Measurements from ENCODE around the gene RPL5. TPM values are rescaled to one million over a fixed set of nuclear protein-coding genes. Genes with fewer than 3 reads are reported as not detected.

RPL5 gene
- polyA plus RNA-seq, 1 donor (not counting 4 experiments of a cell fraction or from before 2014, with no cell fraction given), result 2,236 TPM

- Histone ChIP-seq H3K4me3 (ENCODE audit: control insufficient read depth in 2 of 3, extremely low read depth in 1 of 3, insufficient read depth in 2 of 3, low read depth in 1 of 3, low read length in 3 of 3) (no peak overlapping the region), H3K4me2 (ENCODE audit: control insufficient read depth, extremely low read depth, insufficient read depth, low read depth, low read length) (no peak overlapping the region), H3K27me3 (ENCODE audit: control insufficient read depth, extremely low read depth, insufficient read depth, low read length) (no peaks in the 10 kb centered on the region), H4K20me1 (ENCODE audit: control insufficient read depth, extremely low read depth, insufficient read depth, low read length) (no peaks in the 10 kb centered on the region), H3K9me3 (ENCODE audit: control insufficient read depth, low read depth, low read length) (no peaks in the 10 kb centered on the region), H3K9me1 (ENCODE audit: control insufficient read depth, extremely low read depth, insufficient read depth, low read length) (no peaks in the 10 kb centered on the region), H2AFZ (ENCODE audit: control insufficient read depth, low read length) (no peak overlapping the region), H3K79me2 (ENCODE audit: control insufficient read depth, insufficient read depth, low read length) (no peaks in the 10 kb centered on the region), H3K27ac (ENCODE audit: control insufficient read depth, insufficient read depth, low read length) (no peak overlapping the region), H3K36me3 (ENCODE audit: control insufficient read depth in 2 of 2, extremely low read depth in 1 of 2, insufficient read depth in 2 of 2, low read length in 2 of 2) (no peaks in the 10 kb centered on the region), H3K9ac (ENCODE audit: control insufficient read depth, extremely low read depth, insufficient read depth, low read length) (no peak overlapping the region), H3K4me1 (ENCODE audit: control insufficient read depth, extremely low read depth, insufficient read depth, low read length) (peaks cover 4% of the 10 kb centered on the region)
- no peak for TF ChIP-seq EZH2 (IDR thresholded peaks at IDR 0.05; ENCODE audit: low read length)
- no peak for TF ChIP-seq CTCF (optimal IDR thresholded peaks at IDR 0.05 in 1 of 3, IDR thresholded peaks at IDR 0.05 in 1 of 3, conservative IDR thresholded peaks at IDR 0.05 in 1 of 3; ENCODE audit: extremely low read depth in 1 of 3, insufficient read depth in 2 of 3, low read length in 3 of 3)
- FAIRE-seq (no peak), DNase-seq (ENCODE audit: low read depth, low spot score) (no peak)
- dilution Hi-C loops (cut with MboI; ENCODE audit: extremely low pct_ligation_motif_present, low sequenced_read_pairs), result no loop called here
Observed at GRCh38 chr1:92857817-92858216, 26.0 kb downstream of the RPL5 start.

GRCh38 chr1:92858564-92859399 is 26.9 kb downstream of the RPL5 start:
- FAIRE-seq, result peak; percentile 93
- dilution Hi-C loops (cut with MboI; ENCODE audit: extremely low pct_ligation_motif_present, low sequenced_read_pairs), result no loop called here
- H3K27ac ChIP-seq (ENCODE audit: control insufficient read depth, insufficient read depth, low read length), result no peak overlapping the region
- H3K36me3 ChIP-seq (ENCODE audit: control insufficient read depth in 2 of 2, extremely low read depth in 1 of 2, insufficient read depth in 2 of 2, low read length in 2 of 2), result no peaks in the 10 kb centered on the region
- H3K9ac ChIP-seq (ENCODE audit: control insufficient read depth, extremely low read depth, insufficient read depth, low read length), result no peak overlapping the region
- H3K4me2 ChIP-seq (ENCODE audit: control insufficient read depth, extremely low read depth, insufficient read depth, low read depth, low read length), result peak overlapping the region; percentile 77
- DNase-seq (ENCODE audit: low read depth, low spot score), result no peak
- H3K27me3 ChIP-seq (ENCODE audit: control insufficient read depth, extremely low read depth, insufficient read depth, low read length), result no peaks in the 10 kb centered on the region
- no peaks in the 10 kb centered on the region for H3K9me3 ChIP-seq (ENCODE audit: control insufficient read depth, low read depth, low read length)
- H3K79me2 ChIP-seq (ENCODE audit: control insufficient read depth, insufficient read depth, low read length), result no peaks in the 10 kb centered on the region
- no peaks in the 10 kb centered on the region for H4K20me1 ChIP-seq (ENCODE audit: control insufficient read depth, extremely low read depth, insufficient read depth, low read length)
- H3K4me3 ChIP-seq (ENCODE audit: control insufficient read depth in 2 of 3, extremely low read depth in 1 of 3, insufficient read depth in 2 of 3, low read depth in 1 of 3, low read length in 3 of 3), result peak overlapping the region in 1 of 3 experiments; percentile 39
- TF ChIP-seq EZH2 (IDR thresholded peaks at IDR 0.05; ENCODE audit: low read length), result no peak
- TF ChIP-seq CTCF (optimal IDR thresholded peaks at IDR 0.05 in 1 of 3, IDR thresholded peaks at IDR 0.05 in 1 of 3, conservative IDR thresholded peaks at IDR 0.05 in 1 of 3; ENCODE audit: extremely low read depth in 1 of 3, insufficient read depth in 2 of 3, low read length in 3 of 3), result peak; percentile 64 to 90 (median 65)
- peak overlapping the region; percentile 24 for H2AFZ ChIP-seq (ENCODE audit: control insufficient read depth, low read length)
- peaks cover 4% of the 10 kb centered on the region for H3K4me1 ChIP-seq (ENCODE audit: control insufficient read depth, extremely low read depth, insufficient read depth, low read length)
- H3K9me1 ChIP-seq (ENCODE audit: control insufficient read depth, extremely low read depth, insufficient read depth, low read length), result no peaks in the 10 kb centered on the region

Measured in keratinocyte (primary cell).